ENCODE measurements around the gene OR7D2. TPM values are rescaled to one million over a fixed set of nuclear protein-coding genes. Genes with fewer than 3 reads are reported as not detected.

OR7D2 gene
- total RNA-seq, 1 experiment from 2014 or later: 0.07 TPM

DNA sequence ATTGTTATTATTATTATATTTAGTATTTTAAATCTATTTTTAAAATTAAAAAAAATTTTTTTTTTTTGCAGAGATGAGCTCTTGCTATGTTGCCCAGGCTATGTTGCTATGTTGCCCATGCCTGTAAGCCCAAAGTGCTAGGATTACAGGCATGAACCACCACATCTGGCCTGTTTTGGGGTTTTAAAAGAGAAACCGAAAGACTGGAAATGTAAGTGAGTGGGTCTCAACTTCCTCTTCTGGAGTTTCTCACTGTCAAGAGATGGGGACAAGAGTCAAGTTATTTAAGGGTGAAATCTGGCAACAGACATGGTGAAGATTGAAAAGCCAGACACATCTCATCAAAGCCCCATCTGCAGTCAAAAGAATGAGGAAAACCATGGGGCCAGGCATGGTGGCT is 47.8 kb upstream of the OR7D2 start:
- intact Hi-C loops (cut with micrococcal nuclease): no loop called here
- DNase-seq (ENCODE audit: low read depth, low spot score) (no peak), ATAC-seq (no peak)
- Histone ChIP-seq H3K4me1 (ENCODE audit: control insufficient read depth in 1 of 2, insufficient read depth in 2 of 2, low read length in 2 of 2) (peaks cover 16 to 31% of the 10 kb centered on the region in 2 experiments), H3K4me3 (replicated peaks in 1 of 2; ENCODE audit: low read depth in 1 of 2, low read length in 2 of 2) (no peak overlapping the region), H3K27me3 (ENCODE audit: insufficient read depth, low read length) (no peaks in the 10 kb centered on the region), H4K20me1 (ENCODE audit: insufficient read depth) (no peaks in the 10 kb centered on the region), H3K4me2 (ENCODE audit: low read length) (peak overlapping the region; percentile 12; the same call in 1 of the 2 replicates), H3K9me2 (ENCODE audit: insufficient read depth) (no peaks in the 10 kb centered on the region), H3K9me3 (ENCODE audit: control insufficient read depth in 1 of 2, insufficient read depth in 1 of 2, low read depth in 1 of 2, low read length in 2 of 2) (no peaks in the 10 kb centered on the region), H3K27ac (ENCODE audit: low read depth, low read length) (no peak overlapping the region), H3K36me3 (ENCODE audit: control insufficient read depth in 1 of 2, insufficient read depth in 2 of 2, low read length in 2 of 2) (no peaks in the 10 kb centered on the region), H3K79me2 (ENCODE audit: insufficient read depth, low read length) (no peaks in the 10 kb centered on the region), H3K9ac (ENCODE audit: low read length) (no peak overlapping the region), H2AFZ (ENCODE audit: low read depth, low read length, poor library complexity, severe bottlenecking) (no peak overlapping the region)
- CTCF ChIA-PET: no interaction called here
- POLR2A ChIA-PET: no interaction called here
- no TSS peak for BruUV-seq (replicated peaks)
- RAD21 ChIA-PET (ENCODE audit: low non-redundant PET in 1 of 2, low total read pairs in 2 of 2, uncharacterized antibody in 2 of 2, unreplicated experiment in 2 of 2): no interaction called here
- TF ChIP-seq ZNF274 (IDR thresholded peaks at IDR 0.05; ENCODE audit: low read depth, low read length): no peak

DNA sequence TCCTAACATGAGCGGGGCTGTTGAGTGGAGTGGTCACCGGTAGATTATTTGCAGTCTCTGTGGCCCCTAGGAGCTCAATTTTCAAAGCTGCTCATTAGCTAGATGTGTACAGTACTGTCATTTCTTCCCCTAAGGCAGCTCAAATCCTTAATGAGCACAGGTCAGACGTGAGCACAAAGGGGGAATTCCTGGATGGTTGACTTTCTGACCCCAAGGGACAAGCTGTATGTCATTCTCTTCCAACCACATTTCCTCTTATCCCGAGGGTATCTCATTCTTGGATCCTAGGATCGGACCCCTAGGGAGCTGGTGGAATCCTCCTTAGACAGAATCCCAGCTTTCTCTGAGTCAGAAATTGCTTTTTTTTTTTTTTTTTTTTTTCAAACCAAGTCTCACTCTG is 46.4 kb upstream of the OR7D2 start:
- DNase-seq (ENCODE audit: low read depth, low spot score): no peak
- H3K4me2 ChIP-seq (ENCODE audit: low read length): no peak overlapping the region
- no peaks in the 10 kb centered on the region for H4K20me1 ChIP-seq (ENCODE audit: insufficient read depth)
- H2AFZ ChIP-seq (ENCODE audit: low read depth, low read length, poor library complexity, severe bottlenecking): no peak overlapping the region
- no TSS peak for BruUV-seq (replicated peaks)
- no peaks in the 10 kb centered on the region for H3K79me2 ChIP-seq (ENCODE audit: insufficient read depth, low read length)
- peaks cover 14 to 30% of the 10 kb centered on the region in 2 experiments for H3K4me1 ChIP-seq (ENCODE audit: control insufficient read depth in 1 of 2, insufficient read depth in 2 of 2, low read length in 2 of 2)
- ChIA-PET CTCF (no interaction called here), RAD21 (ENCODE audit: low non-redundant PET in 1 of 2, low total read pairs in 2 of 2, uncharacterized antibody in 2 of 2, unreplicated experiment in 2 of 2) (no interaction called here), POLR2A (no interaction called here)
- intact Hi-C loops (cut with micrococcal nuclease): no loop called here
- H3K9me2 ChIP-seq (ENCODE audit: insufficient read depth): no peaks in the 10 kb centered on the region
- H3K4me3 ChIP-seq (replicated peaks in 1 of 2; ENCODE audit: low read depth in 1 of 2, low read length in 2 of 2): no peak overlapping the region
- no peaks in the 10 kb centered on the region for H3K36me3 ChIP-seq (ENCODE audit: control insufficient read depth in 1 of 2, insufficient read depth in 2 of 2, low read length in 2 of 2)
- no peak for TF ChIP-seq SIN3A (IDR thresholded peaks at IDR 0.05; ENCODE audit: low read depth)
- TF ChIP-seq SRF (IDR thresholded peaks at IDR 0.05; ENCODE audit: low read depth): no peak
- no peak for TF ChIP-seq ZFX (IDR thresholded peaks at IDR 0.05)
- TF ChIP-seq FOSL1 (IDR thresholded peaks at IDR 0.05; ENCODE audit: low read depth): no peak
- no peak for TF ChIP-seq POLR2AphosphoS5 (IDR thresholded peaks at IDR 0.05; ENCODE audit: low read depth, low read length)
- TF ChIP-seq TCF7L2 (IDR thresholded peaks at IDR 0.05; ENCODE audit: borderline replicate concordance, extremely low read depth, insufficient read depth, insufficient read length): no peak
- TF ChIP-seq RAD21 (IDR thresholded peaks at IDR 0.05; ENCODE audit: low read depth): no peak
- TF ChIP-seq EZH2phosphoT487 (IDR thresholded peaks at IDR 0.05; ENCODE audit: borderline replicate concordance): no peak
- TF ChIP-seq CEBPB (IDR thresholded peaks at IDR 0.05; ENCODE audit: low read depth): no peak
- TF ChIP-seq JUND (IDR thresholded peaks at IDR 0.05): no peak
- no peak for TF ChIP-seq CBX3 (IDR thresholded peaks at IDR 0.05; ENCODE audit: low read depth)
- TF ChIP-seq ZNF274 (IDR thresholded peaks at IDR 0.05; ENCODE audit: low read depth, low read length): no peak
- TF ChIP-seq, protein P1, sequence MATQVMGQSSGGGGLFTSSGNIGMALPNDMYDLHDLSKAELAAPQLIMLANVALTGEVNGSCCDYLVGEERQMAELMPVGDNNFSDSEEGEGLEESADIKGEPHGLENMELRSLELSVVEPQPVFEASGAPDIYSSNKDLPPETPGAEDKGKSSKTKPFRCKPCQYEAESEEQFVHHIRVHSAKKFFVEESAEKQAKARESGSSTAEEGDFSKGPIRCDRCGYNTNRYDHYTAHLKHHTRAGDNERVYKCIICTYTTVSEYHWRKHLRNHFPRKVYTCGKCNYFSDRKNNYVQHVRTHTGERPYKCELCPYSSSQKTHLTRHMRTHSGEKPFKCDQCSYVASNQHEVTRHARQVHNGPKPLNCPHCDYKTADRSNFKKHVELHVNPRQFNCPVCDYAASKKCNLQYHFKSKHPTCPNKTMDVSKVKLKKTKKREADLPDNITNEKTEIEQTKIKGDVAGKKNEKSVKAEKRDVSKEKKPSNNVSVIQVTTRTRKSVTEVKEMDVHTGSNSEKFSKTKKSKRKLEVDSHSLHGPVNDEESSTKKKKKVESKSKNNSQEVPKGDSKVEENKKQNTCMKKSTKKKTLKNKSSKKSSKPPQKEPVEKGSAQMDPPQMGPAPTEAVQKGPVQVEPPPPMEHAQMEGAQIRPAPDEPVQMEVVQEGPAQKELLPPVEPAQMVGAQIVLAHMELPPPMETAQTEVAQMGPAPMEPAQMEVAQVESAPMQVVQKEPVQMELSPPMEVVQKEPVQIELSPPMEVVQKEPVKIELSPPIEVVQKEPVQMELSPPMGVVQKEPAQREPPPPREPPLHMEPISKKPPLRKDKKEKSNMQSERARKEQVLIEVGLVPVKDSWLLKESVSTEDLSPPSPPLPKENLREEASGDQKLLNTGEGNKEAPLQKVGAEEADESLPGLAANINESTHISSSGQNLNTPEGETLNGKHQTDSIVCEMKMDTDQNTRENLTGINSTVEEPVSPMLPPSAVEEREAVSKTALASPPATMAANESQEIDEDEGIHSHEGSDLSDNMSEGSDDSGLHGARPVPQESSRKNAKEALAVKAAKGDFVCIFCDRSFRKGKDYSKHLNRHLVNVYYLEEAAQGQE (IDR thresholded peaks at IDR 0.05; ENCODE audit: low read depth): no peak
- TF ChIP-seq EZH2 (IDR thresholded peaks at IDR 0.05): no peak
- TF ChIP-seq POLR2A (IDR thresholded peaks at IDR 0.05; ENCODE audit: borderline replicate concordance, extremely low read depth, insufficient read depth, insufficient read length): no peak
- ATAC-seq: no peak
- H3K9ac ChIP-seq (ENCODE audit: low read length): no peak overlapping the region
- H3K27ac ChIP-seq (ENCODE audit: low read depth, low read length): no peak overlapping the region
- H3K9me3 ChIP-seq (ENCODE audit: control insufficient read depth in 1 of 2, insufficient read depth in 1 of 2, low read depth in 1 of 2, low read length in 2 of 2): no peaks in the 10 kb centered on the region
- H3K27me3 ChIP-seq (ENCODE audit: insufficient read depth, low read length): no peaks in the 10 kb centered on the region

Measured in HCT116 (cell line).